ENCODE data around the gene EFNA2.
"Not testable (repeated sequence)": the region's sequence is repeated elsewhere in the genome, so short reads cannot be mapped to it uniquely, and the experiment has no call there.

The EFNA2 gene

GRCh38 chr19:1300744-1301490 lies 15.2 kb downstream of the EFNA2 start:
- DNase-seq: no peak

GRCh38 chr19:1302533-1303239 lies 17.0 kb downstream of the EFNA2 start:
- no peak for DNase-seq

DNA sequence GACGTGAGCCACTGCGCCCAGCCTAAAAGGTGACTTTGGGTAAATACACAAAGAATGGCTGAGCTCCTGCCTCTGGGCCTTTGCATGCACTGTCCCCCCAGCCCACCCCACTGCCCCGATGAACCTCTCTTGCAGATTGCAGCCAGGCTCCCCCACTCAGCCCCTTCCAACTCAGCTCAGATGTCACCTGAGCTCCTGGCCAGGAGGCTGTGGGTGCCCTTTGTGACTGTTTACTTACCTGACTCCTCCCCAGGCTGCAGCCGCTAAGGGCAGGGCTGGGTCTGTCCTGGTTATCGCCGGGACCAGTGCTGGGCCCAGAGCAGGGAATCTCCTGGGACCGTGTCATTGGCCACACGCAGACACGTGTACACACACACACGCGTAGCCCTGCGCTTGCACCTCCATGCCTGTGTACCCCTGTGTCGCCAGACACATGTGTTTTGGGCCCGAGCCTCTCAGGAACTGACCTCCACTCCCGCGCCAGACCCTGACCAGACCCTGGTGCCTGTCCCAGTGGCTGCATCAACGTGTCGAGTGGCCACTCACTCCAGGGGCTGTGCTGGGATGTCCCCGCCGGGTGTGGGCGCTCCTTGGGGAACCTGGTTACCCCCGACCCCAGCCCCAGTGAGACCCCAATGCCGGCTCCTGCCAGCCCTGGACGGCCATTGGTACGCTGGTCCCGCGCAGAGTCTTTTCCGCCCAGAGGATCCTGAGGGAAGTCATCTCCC lies 18.7 kb downstream of the EFNA2 start:
- DNase-seq: no peak

DNA sequence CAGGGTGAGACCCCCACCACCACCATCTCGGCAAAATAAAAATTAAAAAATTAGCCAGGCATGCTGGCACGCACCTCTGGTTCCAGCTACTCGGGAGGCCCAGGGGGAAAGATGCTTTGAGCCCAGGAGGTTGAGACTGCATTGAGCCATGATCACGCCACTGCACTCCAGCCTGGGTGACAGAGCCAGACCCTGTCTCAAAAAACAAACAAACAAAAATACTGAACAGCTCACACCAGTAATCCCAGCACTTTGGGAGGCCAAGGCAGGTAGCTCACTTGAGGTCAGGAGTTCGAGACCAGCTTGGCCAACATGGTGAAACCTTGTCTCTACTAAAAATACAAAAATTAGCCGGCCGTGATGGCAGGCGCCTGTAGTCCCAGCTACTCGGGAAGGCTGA lies 19.7 kb downstream of the EFNA2 start:
- DNase-seq: not testable (repeated sequence)

DNA sequence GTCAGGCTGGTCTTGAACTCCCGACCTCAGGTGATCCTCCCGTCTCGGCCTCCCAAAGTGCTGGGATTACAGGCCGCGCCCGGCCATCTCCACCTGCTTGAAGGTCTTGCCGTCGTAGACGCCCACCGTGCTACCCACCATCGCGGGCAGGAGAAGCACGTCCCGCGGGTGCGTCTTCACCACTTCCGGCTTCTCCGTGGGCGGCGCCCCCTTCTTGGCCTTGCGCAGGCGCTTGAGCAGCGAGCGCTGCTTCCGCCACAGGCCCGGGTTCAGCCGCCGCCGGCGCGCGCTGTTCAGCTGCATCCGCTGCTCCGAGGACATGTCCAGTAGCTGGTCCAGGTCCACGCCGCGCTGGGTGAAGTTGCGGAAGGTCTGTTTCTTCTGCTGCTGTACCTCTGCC lies 21.6 kb downstream of the EFNA2 start:
- no peak for DNase-seq

- DNase-seq: no peak
Measured at GRCh38 chr19:1307755-1308303, 22.2 kb downstream of the EFNA2 start.

DNA sequence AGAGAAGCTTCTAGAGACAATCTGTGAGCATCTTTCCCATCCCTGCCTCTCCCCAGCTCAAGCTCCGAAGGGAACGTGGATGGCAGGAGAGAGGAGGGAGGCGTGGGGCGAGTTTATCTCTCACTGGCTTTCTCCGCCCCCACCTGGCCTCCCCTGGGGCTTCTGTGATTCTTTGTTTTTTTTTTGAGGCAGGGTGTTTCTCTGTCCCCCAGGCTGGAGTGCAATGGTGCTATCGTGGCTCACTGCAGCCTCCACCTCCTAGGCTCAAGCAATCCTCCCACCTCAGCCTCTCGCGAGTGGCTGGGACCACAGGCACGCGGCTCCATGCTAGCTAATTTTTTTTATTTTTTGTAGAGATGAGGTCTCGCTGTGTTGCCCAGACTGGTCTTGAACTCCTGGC lies 23.0 kb downstream of the EFNA2 start:
- no peak for DNase-seq

- DNase-seq: no peak
Measured at GRCh38 chr19:1309977-1310852, 24.5 kb downstream of the EFNA2 start.

DNA sequence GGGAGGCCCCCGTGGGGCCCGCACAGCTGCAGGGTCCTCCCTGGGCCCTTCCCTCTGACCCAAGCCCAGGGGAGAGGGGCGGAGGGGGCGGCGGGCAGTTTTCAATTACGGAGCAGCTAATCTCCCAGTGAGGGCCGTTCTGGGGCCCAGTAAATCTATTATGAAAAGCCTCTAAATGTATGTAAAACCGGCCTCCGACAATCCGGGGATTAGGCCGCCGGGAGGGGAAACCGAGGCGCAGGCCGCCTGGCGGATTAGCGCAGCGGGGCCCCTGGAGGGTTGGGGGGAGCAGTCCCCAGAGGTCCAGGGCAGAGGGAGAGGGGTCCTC lies 25.1 kb downstream of the EFNA2 start:
- DNase-seq: no peak

- DNase-seq: no peak
Measured at GRCh38 chr19:1311543-1312091, 25.9 kb downstream of the EFNA2 start.

- no peak for DNase-seq
Measured at GRCh38 chr19:1312767-1313694, 27.4 kb downstream of the EFNA2 start.

DNA sequence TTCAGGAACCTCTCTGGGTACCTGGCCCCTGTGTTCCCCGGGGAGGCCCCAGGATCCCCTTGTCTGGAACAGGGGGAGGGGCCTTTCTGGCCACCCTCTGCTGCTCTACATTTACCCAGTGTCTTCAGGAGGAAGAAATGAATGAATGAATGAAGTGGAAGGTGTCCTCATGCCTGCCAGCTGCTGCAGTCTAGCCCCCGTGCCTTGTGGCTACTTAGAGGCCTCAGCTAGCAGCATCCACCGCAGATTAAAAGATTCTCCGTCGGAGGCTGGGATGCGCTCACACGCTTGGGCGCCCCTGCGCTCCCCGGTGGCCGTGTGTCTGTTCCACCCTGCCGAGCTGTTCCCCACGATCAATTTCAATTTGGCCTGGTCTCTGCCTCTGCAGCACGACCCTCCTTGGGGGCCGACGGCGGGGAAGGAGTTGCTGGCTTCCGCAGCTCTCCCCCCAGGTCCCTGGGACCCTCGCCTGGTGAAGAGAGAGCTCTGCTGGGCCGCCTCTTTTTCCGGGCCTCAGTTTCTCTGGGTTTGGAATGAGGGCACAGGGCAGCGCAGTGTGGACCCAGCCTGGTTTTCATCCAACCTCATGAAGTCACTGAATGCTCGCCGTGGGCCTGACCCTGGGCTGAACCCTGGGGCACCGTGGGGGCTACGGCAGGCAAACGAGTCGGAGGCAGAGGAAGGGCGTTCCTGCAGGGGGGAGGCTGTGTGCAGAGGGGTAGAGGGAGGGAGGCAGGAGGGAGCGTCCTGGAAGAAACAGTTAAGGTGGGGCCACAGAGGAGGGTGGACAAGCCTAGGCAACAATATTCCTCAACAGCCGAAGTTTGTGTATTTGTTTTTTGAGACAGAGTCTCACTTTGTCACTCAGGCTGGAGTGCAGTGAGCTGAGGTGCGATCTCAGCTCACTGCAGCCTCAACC lies 28.3 kb downstream of the EFNA2 start:
- no peak for DNase-seq

- peak; percentile 54 for DNase-seq
Measured at GRCh38 chr19:1315470-1316166, 29.9 kb downstream of the EFNA2 start.

GRCh38 chr19:1316466-1316865 lies 30.8 kb downstream of the EFNA2 start:
- no peak for DNase-seq

DNA sequence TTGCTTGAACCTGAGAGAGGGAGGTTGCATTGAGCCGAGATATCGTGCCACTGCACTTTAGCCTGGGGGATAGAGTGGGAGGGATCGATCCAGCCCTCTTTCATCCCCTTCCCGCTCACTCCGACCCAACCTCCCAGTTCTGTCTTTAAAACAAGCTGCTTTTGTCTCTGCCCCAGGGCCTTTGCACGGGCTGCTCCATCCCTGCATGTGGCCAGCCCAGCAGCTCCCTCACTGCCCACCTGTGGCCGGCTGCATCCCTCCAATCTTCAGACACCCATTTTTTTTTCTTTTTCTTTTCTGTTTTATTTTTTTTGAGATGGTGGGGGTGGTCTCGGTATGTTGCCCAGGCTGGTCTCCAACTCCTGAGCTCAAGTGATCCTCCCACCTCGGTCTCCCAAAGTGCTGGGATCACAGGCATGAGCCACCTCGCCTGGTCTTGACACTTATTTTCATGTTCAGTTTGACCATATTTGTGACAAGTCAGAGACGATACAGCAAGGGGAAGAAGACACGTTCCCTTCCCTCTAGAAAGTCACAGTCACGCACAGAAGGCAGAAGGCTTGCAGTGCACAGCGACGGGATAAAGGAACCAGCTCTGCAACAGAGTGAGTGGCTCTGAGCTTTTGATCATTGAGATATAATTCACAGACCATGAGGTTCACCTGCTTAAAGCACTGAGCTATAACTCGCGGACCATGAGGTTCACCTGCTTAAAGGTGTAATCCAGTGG lies 31.8 kb downstream of the EFNA2 start:
- no peak for DNase-seq

DNA sequence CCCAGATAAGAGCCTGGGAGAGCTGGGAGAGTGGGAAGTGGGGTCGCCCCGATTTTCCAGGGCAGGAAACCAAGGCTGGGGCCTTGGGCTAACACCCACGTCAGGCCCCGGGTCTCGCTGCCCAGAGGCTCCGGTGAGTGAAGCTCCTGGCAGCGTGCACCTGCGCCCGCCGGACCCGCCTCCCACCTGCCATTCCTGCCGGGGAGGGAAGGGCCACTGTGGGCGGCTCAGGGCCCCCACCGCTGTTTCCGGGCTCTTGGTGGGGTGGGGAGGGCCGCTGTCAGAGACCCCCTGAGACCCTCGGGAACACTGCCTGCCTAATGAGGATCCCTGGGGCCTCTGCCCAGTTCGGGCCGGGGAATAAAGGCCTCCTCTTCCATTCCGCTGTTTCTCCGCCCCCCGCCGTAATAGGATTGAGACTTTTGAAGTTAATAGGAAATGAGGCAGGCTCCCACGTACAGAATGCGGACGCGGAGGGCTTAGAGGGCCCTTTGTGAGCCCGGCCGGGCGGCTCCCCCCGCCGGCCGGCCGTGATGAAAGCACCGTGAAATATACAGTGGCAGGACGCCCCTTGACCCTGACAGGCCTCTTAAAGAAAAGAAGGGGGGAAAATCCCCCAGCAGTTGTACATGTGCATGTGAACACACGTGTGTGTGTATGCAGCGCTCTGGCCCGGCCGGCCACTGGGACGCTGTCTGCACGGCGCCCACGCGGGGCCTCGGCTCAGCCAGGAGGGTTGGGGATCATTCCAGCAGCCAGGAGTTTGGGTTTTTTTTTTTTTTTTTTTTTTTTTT lies 33.2 kb downstream of the EFNA2 start:
- no peak for DNase-seq

DNA sequence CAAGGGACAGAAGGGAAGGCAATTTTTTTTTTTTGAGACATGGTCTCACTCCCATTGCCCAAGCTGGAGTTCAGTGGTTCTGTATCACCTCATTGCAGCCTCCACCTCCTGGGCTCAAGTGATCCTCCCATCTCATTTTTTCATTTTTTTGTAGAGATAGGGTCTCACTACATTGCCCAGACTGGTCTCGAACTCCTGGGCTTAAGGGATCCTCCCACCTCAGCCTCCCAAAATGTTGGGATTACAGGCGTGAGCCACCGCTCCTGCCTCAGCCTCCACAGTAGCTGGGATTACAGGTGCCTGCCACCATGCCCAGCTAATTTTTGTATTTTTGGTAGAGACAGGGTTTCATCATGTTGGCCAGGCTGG lies 34.6 kb downstream of the EFNA2 start:
- not testable (repeated sequence) for DNase-seq

GRCh38 chr19:1321539-1321938 lies 35.9 kb downstream of the EFNA2 start:
- no peak for DNase-seq
